Heart left ventricle (tissue), 13 donors: Measurements from ENCODE around the gene RADX.

Source experiments
- CTCF ChIP-seq, 12 donors: fragments of 200-600 bp; sonication (generic) in 4 of 12; IDR thresholded peaks; one replicate each; pipeline versions ENCODE4 v1.5.0 to v1.8.0; 2018 to 2022; ENCODE audit warnings: antibody characterized with exemption in 12 of 12, mild to moderate bottlenecking in 5 of 12
- POLR2A ChIP-seq, 2 donors: fragments of 450-650 bp; IDR thresholded peaks; one replicate each; pipeline ENCODE4 v1.6.1; 2017; ENCODE audit warnings: antibody characterized with exemption in 2 of 2, mild to moderate bottlenecking in 2 of 2, moderate library complexity in 2 of 2
- donor health status: ischemic (EF 13 %, LVEDD 7.1; RV severe dilation, severe dysfunction).
- donor health status: DM: no; HTN: yes; CAD: no.
- donor health status: DM: no; HTN: no; CAD: no.
- donor health status: ischemic (EF 25% LVEDD 6.9; RV normal size, moderate dysfunction).
- donor health status: ischemic (EF 25% LVEDD 5.7; RV mildly dilated, moderate dysfunction).
- donor health status: ischemic (EF 35%, LVEDD 5.7; RV mildly dilated, moderate dysfunction).
- donor health status: nonischemic (EF 11% LVEDD 7.7; RV severe dilation, severe dysfunction).
- donor health status: DM: yes; HTN: yes; CAD: no.
- donor health status: PGD.
- donor health status: ischemic (EF 29% LVEDD 5.4; RV normal size, mild dysfunction).
- donor health status: nonischemic (EF 23%, LVEDD 6.1; RV moderate dilation, normal function).

- TF ChIP-seq CTCF (IDR thresholded peaks at IDR 0.05), result no peak
- TF ChIP-seq POLR2A (IDR thresholded peaks at IDR 0.05), result no peak
Observed at GRCh38 chrX:106588801-106589200, 23.0 kb upstream of the RADX start.
